RWPE2 (cell line): ENCODE data around the gene SLC51A.
"Not testable (repeated sequence)": the region's sequence is repeated elsewhere in the genome, so short reads cannot be mapped to it uniquely, and the experiment has no call there.

Source experiments
- ATAC-seq: fragments of 200-7000 bp; cut with Tn5 transposase; 3 replicates; pipeline ENCODE4 v1.9.1; 2021; ENCODE audit warnings: low read depth
- DNase-seq: peaks from one replicate; pipeline ENCODE4 v3.0.0-alpha.2; 2020; ENCODE audit warnings: low spot score
- H3K27ac ChIP-seq: fragments of 450-650 bp; 2 replicates; pipeline ENCODE4 v1.5.1; 2017; ENCODE audit warnings: mild to moderate bottlenecking; ENCODE audit not compliant: poor library complexity, severe bottlenecking
- H3K27me3 ChIP-seq: fragments of 250-450 bp; sonication (Bioruptor Pico); 2 replicates; pipeline ENCODE4 v1.5.1; 2021; ENCODE audit warnings: mild to moderate bottlenecking, moderate library complexity; ENCODE audit not compliant: insufficient read depth, poor library complexity, severe bottlenecking
- H3K36me3 ChIP-seq: fragments of 250-450 bp; sonication (Bioruptor Pico); 2 replicates; pipeline ENCODE4 v1.5.1; 2020; ENCODE audit warnings: low read depth, mild to moderate bottlenecking, moderate library complexity
- H3K4me1 ChIP-seq: fragments of 250-450 bp; sonication (Bioruptor Pico); 2 replicates; pipeline ENCODE4 v1.5.1; 2021; ENCODE audit warnings: mild to moderate bottlenecking, moderate library complexity; ENCODE audit not compliant: insufficient read depth, poor library complexity, severe bottlenecking
- H3K4me3 ChIP-seq: fragments of 250-450 bp; sonication (Bioruptor Pico); 2 replicates; pipeline ENCODE4 v1.5.1; 2021; ENCODE audit warnings: mild to moderate bottlenecking, moderate library complexity; ENCODE audit not compliant: severe bottlenecking
- H3K9me3 ChIP-seq: fragments of 250-450 bp; sonication (Bioruptor Pico); 2 replicates; pipeline ENCODE4 v1.5.1; 2021; ENCODE audit warnings: mild to moderate bottlenecking, moderate library complexity; ENCODE audit not compliant: severe bottlenecking
- CTCF ChIP-seq: fragments of 450-650 bp; IDR thresholded peaks from one replicate; pipeline ENCODE4 v1.5.1; 2017; ENCODE audit warnings: mild to moderate bottlenecking, moderate library complexity; ENCODE audit not compliant: poor library complexity, severe bottlenecking

The SLC51A gene

DNA sequence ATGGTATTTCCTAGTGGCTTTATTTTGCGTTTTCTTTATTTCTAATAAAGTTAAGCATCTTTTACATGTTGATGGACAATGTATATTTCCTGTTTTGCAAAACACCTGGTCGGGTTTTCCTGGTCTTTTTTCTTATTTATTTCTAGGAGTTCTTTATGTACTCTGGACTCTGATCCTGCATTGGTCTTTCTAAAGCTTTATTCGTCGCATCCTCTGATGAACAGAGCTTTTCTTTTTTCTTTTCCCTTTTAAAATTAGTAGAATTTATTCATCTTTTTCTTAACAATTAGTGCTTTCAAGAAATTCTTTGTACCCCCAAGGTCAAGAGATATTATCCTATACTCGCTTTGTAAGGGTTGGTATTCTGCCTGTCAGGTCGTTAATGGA lies 37.3 kb upstream of the SLC51A start:
- Histone ChIP-seq H3K4me1 (peaks cover 6% of the 10 kb centered on the region), H3K9me3 (no peaks in the 10 kb centered on the region), H3K36me3 (no peaks in the 10 kb centered on the region), H3K27me3 (no peaks in the 10 kb centered on the region), H3K27ac (peak overlapping the region; percentile 1), H3K4me3 (no peak overlapping the region)
- DNase-seq (no peak), ATAC-seq (no peak)
- TF ChIP-seq CTCF: no peak

DNA sequence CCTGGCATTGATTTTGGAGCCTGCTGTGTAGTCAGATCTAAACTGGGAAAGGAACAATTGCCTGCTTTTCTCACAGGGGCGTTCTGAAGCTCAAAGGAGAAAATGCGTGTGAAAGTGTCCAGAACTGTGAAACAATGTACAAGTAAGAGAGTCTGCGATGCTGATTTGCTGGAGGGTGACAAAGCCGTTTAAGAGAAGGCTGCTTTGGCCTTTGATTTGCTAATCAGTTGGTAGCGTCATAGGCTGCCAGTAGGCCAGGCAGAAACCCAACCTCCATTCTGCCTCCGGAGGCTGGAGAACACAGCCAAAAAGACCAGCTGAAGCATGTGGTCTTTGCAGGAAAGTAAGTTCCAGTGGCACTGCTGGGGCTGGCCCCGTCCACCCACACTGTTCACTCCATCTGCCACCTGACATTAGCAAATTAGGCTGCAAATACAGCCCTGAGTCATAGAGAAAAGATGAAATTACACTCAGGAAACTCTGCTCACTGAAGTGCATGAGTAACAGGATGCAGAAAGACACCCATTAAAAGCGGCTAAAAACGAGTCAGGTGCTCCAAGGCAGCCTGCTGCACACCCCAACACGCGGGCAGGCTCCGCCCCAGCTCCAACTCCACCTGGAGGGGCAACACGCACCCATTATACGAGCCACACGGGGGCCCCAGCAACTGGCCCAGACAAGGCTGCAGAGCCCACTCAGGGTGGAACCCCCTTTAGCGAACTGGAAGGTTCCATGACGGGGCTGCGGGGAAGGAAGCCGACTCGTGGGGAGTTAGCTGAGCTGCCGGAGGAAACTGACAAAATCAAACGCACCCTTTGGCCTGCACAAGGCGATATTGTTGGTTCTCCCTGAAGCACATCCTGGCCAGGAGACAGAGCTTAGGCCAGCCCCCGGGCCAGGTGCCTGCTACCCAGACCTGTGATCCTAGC lies 36.7 kb upstream of the SLC51A start:
- Histone ChIP-seq H3K27me3 (no peaks in the 10 kb centered on the region), H3K4me3 (no peak overlapping the region), H3K4me1 (peaks cover 6% of the 10 kb centered on the region), H3K27ac (peak overlapping the region; percentile 1), H3K9me3 (no peaks in the 10 kb centered on the region), H3K36me3 (no peaks in the 10 kb centered on the region)
- peak; percentile 9 for TF ChIP-seq CTCF
- DNase-seq (no peak), ATAC-seq (peak; percentile 92)

DNA sequence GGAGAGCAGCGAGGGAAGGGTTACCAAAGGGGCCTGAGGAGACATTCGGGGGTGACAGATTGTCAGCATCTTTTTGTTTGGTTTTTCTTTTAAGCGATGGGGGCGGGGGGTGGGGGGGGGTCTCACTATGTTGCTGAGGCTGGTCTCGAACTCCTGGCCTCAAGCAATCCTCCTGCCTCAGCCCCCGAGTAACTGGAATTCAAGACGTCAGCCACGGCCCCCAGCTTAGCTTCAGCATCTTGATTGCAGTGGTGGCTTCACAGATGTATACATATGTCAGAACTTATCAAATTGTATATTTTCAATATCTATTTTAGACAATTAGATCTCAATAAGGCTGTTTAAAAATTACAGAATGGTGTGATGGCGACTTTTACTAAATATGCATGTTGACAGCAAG lies 36.0 kb upstream of the SLC51A start:
- Histone ChIP-seq H3K27ac (no peak overlapping the region), H3K9me3 (no peaks in the 10 kb centered on the region), H3K27me3 (no peaks in the 10 kb centered on the region), H3K36me3 (no peaks in the 10 kb centered on the region), H3K4me3 (no peak overlapping the region), H3K4me1 (peaks cover 6% of the 10 kb centered on the region)
- ATAC-seq (no peak), DNase-seq (no peak)
- TF ChIP-seq CTCF: no peak

DNA sequence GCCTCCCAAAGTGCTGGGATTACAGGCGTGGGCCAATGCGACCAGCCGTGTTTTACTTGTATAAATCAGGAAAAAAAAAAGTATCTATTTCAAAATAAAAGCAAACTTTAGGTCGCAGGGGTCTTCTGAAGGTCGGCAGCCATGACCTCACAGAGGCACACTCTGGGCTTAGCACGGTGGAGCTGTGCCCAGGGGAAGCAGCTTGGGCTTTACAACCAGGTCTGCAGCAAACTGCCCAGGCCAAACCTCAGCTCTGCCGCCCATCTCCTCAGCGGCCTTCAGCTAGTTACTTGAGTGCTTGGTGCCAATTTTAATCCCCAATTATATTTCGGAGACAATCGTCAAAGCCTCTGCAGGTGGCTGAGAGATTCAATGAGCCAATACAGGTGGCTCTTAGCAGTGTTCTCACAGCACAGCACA lies 35.2 kb upstream of the SLC51A start:
- ATAC-seq (no peak), DNase-seq (no peak)
- no peaks in the 10 kb centered on the region for H3K27me3 ChIP-seq
- no peak for TF ChIP-seq CTCF
- no peaks in the 10 kb centered on the region for H3K9me3 ChIP-seq
- H3K36me3 ChIP-seq: no peaks in the 10 kb centered on the region
- no peak overlapping the region for H3K4me3 ChIP-seq
- peaks cover 6% of the 10 kb centered on the region for H3K4me1 ChIP-seq
- no peak overlapping the region for H3K27ac ChIP-seq

DNA sequence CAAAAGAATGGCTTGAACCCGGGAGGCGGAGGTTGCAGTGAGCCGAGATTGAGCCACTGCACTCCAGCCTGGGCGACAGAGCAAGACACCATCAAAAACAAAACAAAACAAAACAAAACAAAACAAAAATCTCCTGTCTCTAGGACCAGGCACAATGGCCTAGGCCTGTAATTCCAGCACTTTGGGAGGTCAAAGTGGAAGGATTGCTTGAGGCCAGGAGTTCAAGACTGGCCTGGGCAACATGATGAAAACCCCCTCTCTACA lies 32.2 kb upstream of the SLC51A start:
- not testable (repeated sequence) for H3K9me3 ChIP-seq, H3K27ac ChIP-seq, H3K4me3 ChIP-seq, ATAC-seq, H3K36me3 ChIP-seq, DNase-seq, H3K4me1 ChIP-seq, H3K27me3 ChIP-seq
